GM21390 (cell line): ENCODE measurements around the gene C15orf61.
A peak's percentile ranks its signal among the peaks of the same experiment; 100 is the strongest.

Experiments
- ATAC-seq: cut with Tn5 transposase; IDR thresholded peaks from one replicate; pipeline ENCODE4 v1.9.1; 2021; ENCODE audit not compliant: unreplicated experiment

The C15orf61 gene

DNA sequence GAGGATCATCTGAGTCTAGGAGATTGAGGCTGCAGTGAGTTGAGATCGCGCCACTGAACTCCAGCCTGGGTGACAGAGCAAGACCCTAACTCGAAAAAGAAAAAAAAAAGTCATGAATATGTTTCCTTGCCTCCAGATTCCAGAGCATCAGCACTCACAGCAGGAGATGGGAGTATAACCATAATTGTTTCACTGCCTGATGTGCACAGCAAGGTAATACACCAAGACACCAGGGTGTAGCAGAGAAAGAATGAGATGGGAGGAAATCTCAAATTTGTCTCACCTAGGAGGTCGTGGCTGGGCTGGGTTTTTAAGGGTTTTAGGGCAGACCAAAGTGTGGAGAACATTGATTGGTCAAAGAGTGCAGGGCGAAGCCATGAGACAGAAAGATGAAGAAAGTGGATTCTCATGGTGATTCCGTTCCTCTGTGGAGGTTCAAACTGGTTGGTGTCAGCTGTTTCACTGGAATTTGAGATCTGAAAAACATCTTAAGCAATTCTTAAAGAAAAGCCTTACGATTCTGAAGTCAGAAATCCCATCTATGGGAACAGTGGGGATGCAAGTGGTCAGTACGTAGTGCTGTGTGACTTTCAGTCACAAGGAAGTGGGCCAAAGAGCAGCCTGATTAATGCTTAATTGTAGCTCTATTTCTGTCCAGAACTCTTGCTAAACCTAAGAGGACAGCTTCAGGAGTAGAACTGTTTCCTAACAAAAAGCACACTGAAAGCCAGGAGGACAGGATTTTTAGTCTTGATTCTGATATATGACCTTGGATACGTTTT lies 7.8 kb upstream of the C15orf61 start:
- no peak for ATAC-seq

DNA sequence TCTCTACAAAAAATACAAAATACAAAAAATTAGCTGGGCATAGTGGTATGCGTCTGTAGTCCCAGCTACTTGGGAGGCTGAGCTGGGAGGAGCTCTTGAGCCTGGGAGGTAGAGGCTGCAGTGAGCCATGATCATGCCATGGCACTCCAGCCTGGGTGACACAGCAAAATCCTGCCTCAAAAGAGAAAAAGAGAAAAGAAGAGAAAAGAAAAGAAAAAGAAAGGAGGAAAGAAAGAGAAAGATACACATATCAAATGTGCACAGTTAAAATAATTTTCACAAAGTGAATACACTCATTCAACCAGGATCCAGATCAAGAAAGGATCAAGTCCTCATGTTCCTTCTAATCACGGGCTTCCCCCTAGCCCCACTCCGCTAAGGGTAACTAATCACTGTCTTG lies 5.8 kb upstream of the C15orf61 start:
- ATAC-seq = no peak

GRCh38 chr15:67515557-67515956 lies 5.4 kb upstream of the C15orf61 start:
- ATAC-seq = no peak

DNA sequence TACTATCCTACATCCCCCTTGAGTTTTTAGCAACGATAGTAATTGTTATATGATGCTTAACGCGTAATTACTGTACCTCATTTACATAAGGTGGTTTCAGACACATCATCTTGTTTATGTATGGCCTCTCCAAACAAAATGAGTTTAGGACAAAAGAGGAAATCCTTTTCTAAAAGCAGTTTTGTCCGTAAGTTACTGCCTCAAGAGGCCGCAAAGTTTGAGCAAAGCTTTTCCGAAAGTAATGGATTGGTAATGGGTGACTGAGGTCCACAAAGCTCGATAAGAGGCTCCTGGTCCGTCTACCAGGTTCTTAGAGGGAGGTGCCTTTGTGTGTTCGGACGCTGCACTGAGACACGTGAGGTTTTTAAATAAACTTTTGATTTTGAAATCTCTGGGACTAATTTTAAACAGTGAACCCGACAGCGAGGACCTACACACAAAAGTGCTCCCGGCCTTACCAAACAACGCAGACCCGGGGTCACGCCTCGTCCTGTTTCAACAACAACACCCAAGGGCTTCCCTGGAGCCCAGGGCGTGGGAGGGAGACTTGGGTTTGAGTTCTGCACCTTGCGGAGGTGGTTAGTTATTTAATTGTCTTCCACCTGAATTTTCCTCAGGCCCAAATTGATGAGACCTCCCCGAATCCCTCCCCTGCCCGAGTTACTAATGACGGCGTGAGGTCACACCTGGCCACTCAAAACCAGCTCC lies 456 bp upstream of the C15orf61 start:
- no peak for ATAC-seq

- ATAC-seq = no peak
Observed at GRCh38 chr15:67521783-67522568, 1.0 kb downstream of the C15orf61 start.

DNA sequence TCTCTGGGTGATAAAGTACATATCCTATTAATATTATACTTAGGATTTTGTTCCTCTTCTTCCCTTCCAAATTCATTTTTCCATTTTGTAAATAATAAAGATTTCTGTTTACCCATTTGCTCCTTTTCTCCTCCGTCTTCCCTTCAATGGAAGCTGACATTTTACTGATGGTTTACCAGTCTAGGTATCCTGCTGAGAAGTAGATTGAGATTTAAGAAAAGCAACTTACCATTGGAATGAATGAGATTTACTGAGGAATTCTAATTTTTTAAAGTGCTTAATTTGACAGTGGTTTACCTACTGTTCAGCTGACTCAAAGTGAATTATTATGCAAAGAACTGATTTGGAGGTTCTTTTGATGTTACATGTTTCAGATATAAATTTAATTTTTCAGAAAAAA lies 2.4 kb downstream of the C15orf61 start:
- ATAC-seq = no peak

- no peak for ATAC-seq
Observed at GRCh38 chr15:67524235-67524634, 3.3 kb downstream of the C15orf61 start.

- no peak for ATAC-seq
Observed at GRCh38 chr15:67528513-67528912, 7.6 kb downstream of the C15orf61 start.

DNA sequence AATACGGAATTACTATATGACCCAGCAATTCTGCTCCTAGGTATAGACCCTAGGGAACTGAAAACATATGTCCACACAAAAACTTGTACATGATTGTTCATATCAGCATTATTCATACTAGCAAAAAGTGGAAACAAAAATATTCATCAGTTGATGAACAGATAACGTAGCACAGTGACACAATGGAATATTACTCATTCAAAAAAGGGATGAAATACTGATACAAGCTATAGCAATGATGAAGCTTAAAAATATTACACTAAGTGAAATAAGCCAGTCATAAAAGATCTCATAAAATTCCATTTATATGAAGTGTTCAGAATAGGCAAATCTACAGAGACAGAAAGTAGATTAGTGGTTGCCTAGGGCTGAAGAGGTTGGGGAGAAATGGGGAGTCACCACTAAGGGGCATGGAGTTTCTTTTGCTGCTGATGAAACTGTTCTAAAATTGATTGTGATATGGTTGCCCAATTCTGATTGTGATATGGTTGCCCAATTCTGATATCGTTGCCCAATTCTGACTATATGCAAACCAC lies 10.5 kb downstream of the C15orf61 start:
- ATAC-seq = no peak

- no peak for ATAC-seq
Observed at GRCh38 chr15:67533873-67534272, 12.9 kb downstream of the C15orf61 start.

DNA sequence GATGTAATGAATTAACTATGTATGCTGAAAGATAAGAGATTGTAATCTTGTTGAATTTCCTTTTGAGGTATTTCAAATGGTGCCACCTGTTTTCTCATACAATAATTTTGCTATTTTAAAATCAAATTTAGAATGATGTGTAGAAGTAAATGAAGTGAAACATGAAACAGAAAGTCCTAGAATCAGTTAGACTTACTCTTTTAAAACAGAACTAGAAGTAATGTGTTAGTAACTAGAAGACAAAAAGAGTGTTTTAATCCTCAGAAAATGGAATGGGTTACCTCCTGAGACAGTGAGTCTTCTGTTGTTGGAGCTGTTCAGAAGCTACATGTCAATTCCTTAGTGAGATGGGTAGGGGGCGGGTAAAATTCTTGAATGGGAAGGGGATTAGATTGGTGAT lies 13.4 kb downstream of the C15orf61 start:
- ATAC-seq = no peak

- no peak for ATAC-seq
Observed at GRCh38 chr15:67537771-67538170, 16.8 kb downstream of the C15orf61 start.

- peak; percentile 39 for ATAC-seq
Observed at GRCh38 chr15:67542420-67543347, 21.8 kb downstream of the C15orf61 start, which contains the start of gene MAP2K5. Gene MAP2K5, plus strand, starts transcription at chr15:67542703. Its CDS starts 633 bp downstream, at chr15:67543336.

DNA sequence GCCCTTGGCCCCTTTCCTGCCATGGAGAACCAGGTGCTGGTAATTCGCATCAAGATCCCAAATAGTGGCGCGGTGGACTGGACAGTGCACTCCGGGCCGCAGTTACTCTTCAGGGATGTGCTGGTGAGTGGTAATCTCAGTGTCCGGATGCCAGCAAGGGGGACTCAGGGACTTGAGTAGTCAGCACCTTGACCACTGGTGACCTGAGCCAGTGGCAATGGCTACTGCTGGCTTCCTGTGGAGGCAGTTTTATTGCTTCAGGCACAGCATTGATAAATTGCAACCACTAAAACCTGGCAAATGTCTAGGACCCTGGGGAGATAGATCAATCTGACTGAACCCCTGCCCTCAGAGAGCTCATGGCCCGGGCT lies 22.4 kb downstream of the C15orf61 start:
- ATAC-seq = no peak

- ATAC-seq = no peak
Observed at GRCh38 chr15:67544475-67544874, 23.5 kb downstream of the C15orf61 start.

- no peak for ATAC-seq
Observed at GRCh38 chr15:67545864-67546263, 24.9 kb downstream of the C15orf61 start.

- ATAC-seq = no peak
Observed at GRCh38 chr15:67547064-67547463, 26.1 kb downstream of the C15orf61 start.

- no peak for ATAC-seq
Observed at GRCh38 chr15:67547836-67548235, 26.9 kb downstream of the C15orf61 start.

DNA sequence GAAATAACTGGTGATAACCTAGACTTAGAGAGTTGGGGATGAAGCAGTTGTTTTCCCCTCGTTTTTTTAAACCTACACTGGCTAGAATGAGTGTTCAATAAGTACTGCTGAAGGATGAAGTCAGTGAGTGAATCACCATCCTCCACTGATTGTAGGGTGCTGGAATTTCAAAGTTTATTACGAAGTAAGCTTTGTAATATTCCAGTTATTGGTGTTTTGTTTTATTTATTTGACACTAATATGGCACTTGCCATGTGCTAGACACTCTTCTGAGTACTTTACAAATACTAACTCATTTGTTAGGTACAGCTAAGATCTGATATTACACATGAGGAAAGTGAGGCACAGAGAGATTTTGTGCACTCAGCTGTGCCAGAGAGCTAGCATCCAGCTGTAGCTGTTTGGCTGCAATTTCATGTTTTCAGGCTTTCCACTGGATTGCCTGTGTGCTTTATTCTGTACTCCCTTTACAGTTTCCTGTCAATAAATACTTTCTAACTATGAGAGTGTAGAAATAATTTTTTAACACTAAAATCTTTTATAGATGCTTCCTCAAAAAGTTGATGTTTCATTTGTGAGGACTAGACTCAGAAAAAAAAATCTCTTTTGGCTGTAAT lies 27.4 kb downstream of the C15orf61 start:
- ATAC-seq = no peak
